NCI-H82 treated with DMSO at 0.1 percent for 48 hours (cell line): ENCODE results near the gene TBC1D22A.
"Not testable (repeated sequence)": the region's sequence is repeated elsewhere in the genome, so short reads cannot be mapped to it uniquely, and the experiment has no call there.

Source experiments
- DNase-seq: peaks from one replicate; lab custom pipeline; 2025; ENCODE audit not compliant: unreplicated experiment; lab: John Stamatoyannopoulos, UW

The TBC1D22A gene

GRCh38 chr22:46810856-46811786 is 48.7 kb downstream of the TBC1D22A start:
- DNase-seq, result no peak

GRCh38 chr22:46812034-46812605 is 49.7 kb downstream of the TBC1D22A start:
- DNase-seq, result no peak

- DNase-seq, result no peak
Measured at GRCh38 chr22:46812788-46813187, 50.3 kb downstream of the TBC1D22A start.

GRCh38 chr22:46813816-46814597 is 51.6 kb downstream of the TBC1D22A start:
- DNase-seq, result no peak

- DNase-seq, result no peak
Measured at GRCh38 chr22:46815132-46815531, 52.7 kb downstream of the TBC1D22A start.

GRCh38 chr22:46815559-46815895 is 53.1 kb downstream of the TBC1D22A start:
- DNase-seq, result no peak

GRCh38 chr22:46815896-46816731 is 53.7 kb downstream of the TBC1D22A start:
- DNase-seq, result no peak

- DNase-seq, result not testable (repeated sequence)
Measured at GRCh38 chr22:46817390-46817789, 54.9 kb downstream of the TBC1D22A start.

- DNase-seq, result no peak
Measured at GRCh38 chr22:46823248-46823647, 60.8 kb downstream of the TBC1D22A start.

- no peak for DNase-seq
Measured at GRCh38 chr22:46823654-46824053, 61.2 kb downstream of the TBC1D22A start.

- no peak for DNase-seq
Measured at GRCh38 chr22:46824344-46824909, 62.0 kb downstream of the TBC1D22A start.

GRCh38 chr22:46824980-46825544 is 62.6 kb downstream of the TBC1D22A start:
- no peak for DNase-seq

- no peak for DNase-seq
Measured at GRCh38 chr22:46826438-46827135, 64.1 kb downstream of the TBC1D22A start.

- no peak for DNase-seq
Measured at GRCh38 chr22:46827136-46827780, 64.8 kb downstream of the TBC1D22A start.

- no peak for DNase-seq
Measured at GRCh38 chr22:46827781-46828180, 65.3 kb downstream of the TBC1D22A start.

- no peak for DNase-seq
Measured at GRCh38 chr22:46828323-46828900, 66.0 kb downstream of the TBC1D22A start.

- DNase-seq, result no peak
Measured at GRCh38 chr22:46829117-46829891, 66.9 kb downstream of the TBC1D22A start.
